Measurements from ENCODE around the gene DYNC2I2. TPM values are rescaled to one million over a fixed set of nuclear protein-coding genes. Genes with fewer than 3 reads are reported as not detected.

DYNC2I2 gene
- total RNA-seq, 1 donor: 52.1 TPM

DNA sequence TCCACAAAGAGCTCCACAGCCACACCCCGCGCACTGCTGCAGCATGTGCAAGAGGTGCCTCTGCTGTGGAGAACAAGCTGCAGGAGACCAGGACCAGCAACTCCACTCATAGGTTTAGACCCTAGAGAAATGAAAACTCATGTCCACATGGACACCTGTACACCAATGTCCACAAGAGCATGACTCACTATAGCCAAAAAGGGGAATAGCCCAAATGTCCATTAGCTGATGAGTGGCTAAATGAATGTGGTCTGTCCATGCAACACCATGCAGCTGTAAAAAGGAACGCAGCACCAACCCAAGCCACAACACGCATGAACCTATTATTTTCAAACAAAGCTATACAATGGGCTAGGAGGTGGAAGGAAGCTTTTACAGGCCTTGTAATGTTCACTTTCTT lies 18.1 kb downstream of the DYNC2I2 start:
- DNase-seq (ENCODE audit: insufficient read length, low spot score, missing footprints): no peak
- peaks cover 19% of the 10 kb centered on the region for H3K36me3 ChIP-seq (ENCODE audit: insufficient read depth, low read length)

DNA sequence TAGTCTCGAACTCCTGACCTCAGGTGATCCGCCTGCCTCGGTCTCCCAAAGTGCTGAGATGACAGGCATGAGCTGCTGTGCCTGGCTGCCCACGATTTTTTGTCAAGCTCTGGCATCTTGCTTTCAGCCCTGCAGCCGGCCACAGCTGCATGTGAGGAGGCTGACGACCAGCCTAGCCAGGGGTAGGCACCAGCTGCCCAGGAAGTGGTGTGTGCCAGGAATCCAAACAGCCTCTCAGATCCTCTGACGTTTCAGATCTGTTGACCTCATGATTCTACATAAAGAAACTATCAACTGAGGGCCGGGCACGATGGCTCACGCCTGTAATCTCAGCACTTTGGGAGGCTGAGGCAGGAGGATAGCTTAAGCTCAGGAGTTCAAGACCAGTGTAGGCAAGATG lies 19.0 kb downstream of the DYNC2I2 start:
- Histone ChIP-seq H3K4me3 (ENCODE audit: insufficient read depth, low read length) (no peak overlapping the region), H3K36me3 (ENCODE audit: insufficient read depth, low read length) (peaks cover 28% of the 10 kb centered on the region), H3K27ac (ENCODE audit: low read depth, low read length) (no peak overlapping the region), H2AFZ (ENCODE audit: low read length) (no peak overlapping the region), H3K79me2 (ENCODE audit: insufficient read depth, low read length) (no peaks in the 10 kb centered on the region), H3K4me2 (ENCODE audit: insufficient read depth, low read length) (no peak overlapping the region), H4K20me1 (ENCODE audit: insufficient read depth, low read length) (no peaks in the 10 kb centered on the region), H3K4me1 (ENCODE audit: insufficient read depth, low read length) (peaks cover 18% of the 10 kb centered on the region), H3K27me3 (ENCODE audit: insufficient read depth, low read length) (no peaks in the 10 kb centered on the region), H3K9me3 (ENCODE audit: low read depth, low read length) (no peaks in the 10 kb centered on the region)
- TF ChIP-seq, protein P1, sequence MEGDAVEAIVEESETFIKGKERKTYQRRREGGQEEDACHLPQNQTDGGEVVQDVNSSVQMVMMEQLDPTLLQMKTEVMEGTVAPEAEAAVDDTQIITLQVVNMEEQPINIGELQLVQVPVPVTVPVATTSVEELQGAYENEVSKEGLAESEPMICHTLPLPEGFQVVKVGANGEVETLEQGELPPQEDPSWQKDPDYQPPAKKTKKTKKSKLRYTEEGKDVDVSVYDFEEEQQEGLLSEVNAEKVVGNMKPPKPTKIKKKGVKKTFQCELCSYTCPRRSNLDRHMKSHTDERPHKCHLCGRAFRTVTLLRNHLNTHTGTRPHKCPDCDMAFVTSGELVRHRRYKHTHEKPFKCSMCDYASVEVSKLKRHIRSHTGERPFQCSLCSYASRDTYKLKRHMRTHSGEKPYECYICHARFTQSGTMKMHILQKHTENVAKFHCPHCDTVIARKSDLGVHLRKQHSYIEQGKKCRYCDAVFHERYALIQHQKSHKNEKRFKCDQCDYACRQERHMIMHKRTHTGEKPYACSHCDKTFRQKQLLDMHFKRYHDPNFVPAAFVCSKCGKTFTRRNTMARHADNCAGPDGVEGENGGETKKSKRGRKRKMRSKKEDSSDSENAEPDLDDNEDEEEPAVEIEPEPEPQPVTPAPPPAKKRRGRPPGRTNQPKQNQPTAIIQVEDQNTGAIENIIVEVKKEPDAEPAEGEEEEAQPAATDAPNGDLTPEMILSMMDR (IDR thresholded peaks at IDR 0.05; ENCODE audit: extremely low read depth, low read depth, low read length): no peak
- DNase-seq (ENCODE audit: insufficient read length, low spot score, missing footprints): peak; percentile 80

More for the DNA sequence above, 18.1 kb downstream of the DYNC2I2 start:
- Histone ChIP-seq H3K4me1 (ENCODE audit: insufficient read depth, low read length) (peaks cover 18% of the 10 kb centered on the region), H3K79me2 (ENCODE audit: insufficient read depth, low read length) (peaks cover 2% of the 10 kb centered on the region), H3K4me3 (ENCODE audit: insufficient read depth, low read length) (no peak overlapping the region), H3K4me2 (ENCODE audit: insufficient read depth, low read length) (no peak overlapping the region), H4K20me1 (ENCODE audit: insufficient read depth, low read length) (no peaks in the 10 kb centered on the region), H3K27me3 (ENCODE audit: insufficient read depth, low read length) (no peaks in the 10 kb centered on the region), H2AFZ (ENCODE audit: low read length) (no peak overlapping the region), H3K9me3 (ENCODE audit: low read depth, low read length) (no peaks in the 10 kb centered on the region), H3K27ac (ENCODE audit: low read depth, low read length) (no peak overlapping the region)
- TF ChIP-seq, protein P1 (IDR thresholded peaks at IDR 0.05; ENCODE audit: extremely low read depth, low read depth, low read length): no peak

DNA sequence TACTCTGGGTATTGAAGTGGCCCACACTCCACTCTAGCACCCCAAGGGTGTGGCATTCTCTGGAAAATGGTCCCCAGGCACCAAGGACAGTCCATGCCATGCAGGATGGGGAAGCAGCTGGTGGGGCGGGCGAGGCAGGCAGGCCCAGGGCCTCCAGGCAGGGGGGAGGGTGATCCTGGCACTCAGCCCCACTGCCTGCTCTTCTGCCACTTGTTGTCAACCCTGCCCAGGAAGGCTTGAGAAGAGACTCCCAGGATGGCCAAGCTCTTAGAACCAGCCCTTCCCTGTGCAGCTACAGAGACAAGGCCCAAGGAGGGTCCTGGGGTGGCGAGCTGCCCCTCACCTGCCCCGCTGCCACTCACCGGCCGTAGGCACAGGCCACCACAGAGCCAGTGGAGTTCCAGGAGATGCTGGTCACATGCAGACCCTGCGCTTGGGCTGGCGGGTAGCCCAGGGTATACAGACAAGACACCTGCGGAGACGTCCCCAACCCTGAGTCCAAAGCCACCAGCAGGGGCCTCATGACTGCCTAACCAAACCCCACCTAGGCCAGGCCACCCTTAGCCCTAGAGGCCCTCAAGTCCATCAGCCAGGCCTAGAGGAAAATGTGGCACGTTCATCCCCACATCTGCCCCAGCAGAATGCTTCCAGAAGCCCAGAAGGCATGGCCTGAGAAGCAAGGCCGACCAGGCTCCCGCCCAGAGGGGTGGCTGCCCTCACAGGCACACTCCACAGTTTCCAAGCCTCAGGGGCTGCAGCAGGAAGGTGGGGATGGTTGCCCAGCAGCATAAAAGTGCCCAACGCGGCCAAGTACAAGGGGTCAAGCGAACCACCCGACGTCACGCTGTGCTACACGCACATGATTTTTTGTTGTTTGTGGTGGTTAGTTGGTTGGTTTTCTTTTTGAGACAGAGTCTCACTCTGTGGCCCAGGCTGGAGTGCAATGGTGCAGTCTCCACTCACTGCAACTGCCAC lies 19.8 kb downstream of the DYNC2I2 start:
- TF ChIP-seq, protein P1 (IDR thresholded peaks at IDR 0.05; ENCODE audit: extremely low read depth, low read depth, low read length): no peak
- Histone ChIP-seq H3K4me3 (ENCODE audit: insufficient read depth, low read length) (no peak overlapping the region), H3K27me3 (ENCODE audit: insufficient read depth, low read length) (no peaks in the 10 kb centered on the region), H4K20me1 (ENCODE audit: insufficient read depth, low read length) (no peaks in the 10 kb centered on the region), H3K4me2 (ENCODE audit: insufficient read depth, low read length) (no peak overlapping the region), H3K79me2 (ENCODE audit: insufficient read depth, low read length) (no peaks in the 10 kb centered on the region), H3K4me1 (ENCODE audit: insufficient read depth, low read length) (peaks cover 18% of the 10 kb centered on the region), H3K9me3 (ENCODE audit: low read depth, low read length) (no peaks in the 10 kb centered on the region), H3K27ac (ENCODE audit: low read depth, low read length) (peak overlapping the region; percentile 8), H3K36me3 (ENCODE audit: insufficient read depth, low read length) (peaks cover 36% of the 10 kb centered on the region), H2AFZ (ENCODE audit: low read length) (no peak overlapping the region)
- peak; percentile 52 for DNase-seq (ENCODE audit: insufficient read length, low spot score, missing footprints)

DNA sequence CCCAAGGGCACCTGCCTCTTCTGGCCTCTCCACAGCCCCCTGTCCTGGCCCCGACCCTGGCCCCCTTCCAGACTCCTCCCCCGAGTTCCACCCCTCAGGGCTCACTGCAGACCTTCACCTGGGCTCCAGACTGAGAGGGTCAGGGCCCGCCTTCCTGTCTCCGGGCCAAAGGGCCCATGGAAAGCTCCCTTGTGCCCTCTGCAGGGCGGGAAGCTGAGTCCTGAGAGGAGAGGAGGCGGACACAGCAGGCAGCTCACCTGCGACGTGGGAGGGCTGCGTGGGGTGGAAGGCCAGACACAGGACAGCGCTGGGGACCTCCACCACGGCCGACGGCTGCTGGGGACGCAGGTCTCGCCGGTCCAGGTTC lies 20.6 kb downstream of the DYNC2I2 start:
- no peak overlapping the region for H3K4me2 ChIP-seq (ENCODE audit: insufficient read depth, low read length)
- no peaks in the 10 kb centered on the region for H3K27me3 ChIP-seq (ENCODE audit: insufficient read depth, low read length)

More for the DNA sequence above, 20.6 kb downstream of the DYNC2I2 start:
- H3K4me1 ChIP-seq (ENCODE audit: insufficient read depth, low read length): peaks cover 18% of the 10 kb centered on the region
- no peak for DNase-seq (ENCODE audit: insufficient read length, low spot score, missing footprints)
- no peaks in the 10 kb centered on the region for H3K79me2 ChIP-seq (ENCODE audit: insufficient read depth, low read length)
- H3K27ac ChIP-seq (ENCODE audit: low read depth, low read length): peak overlapping the region; percentile 80
- no peaks in the 10 kb centered on the region for H3K9me3 ChIP-seq (ENCODE audit: low read depth, low read length)
- H3K4me3 ChIP-seq (ENCODE audit: insufficient read depth, low read length): no peak overlapping the region
- TF ChIP-seq, protein P1 (IDR thresholded peaks at IDR 0.05; ENCODE audit: extremely low read depth, low read depth, low read length): no peak
- H4K20me1 ChIP-seq (ENCODE audit: insufficient read depth, low read length): no peaks in the 10 kb centered on the region
- H2AFZ ChIP-seq (ENCODE audit: low read length): no peak overlapping the region
- peaks cover 43% of the 10 kb centered on the region for H3K36me3 ChIP-seq (ENCODE audit: insufficient read depth, low read length)

Data from osteoblast (primary cell).